Large intestine (tissue), 3 donors: ENCODE measurements around the gene HOXB8. TPM values are rescaled to one million over a fixed set of nuclear protein-coding genes. Genes with fewer than 3 reads are reported as not detected.

Experiments
- DNase-seq, 2 donors: peaks; one replicate each; pipeline versions ENCODE4 v3.0.0 to v3.0.0-alpha.2; 2013
- H3K27ac ChIP-seq: one replicate; pipeline ENCODE4 v1.5.1; 2013; ENCODE audit warnings: low read length
- H3K27me3 ChIP-seq: 2 replicates; pipeline ENCODE4 v1.6.1; 2013; ENCODE audit warnings: low read length; ENCODE audit not compliant: control insufficient read depth, insufficient read depth
- H3K36me3 ChIP-seq: 2 replicates; pipeline ENCODE4 v1.6.1; 2013; ENCODE audit warnings: low read length; ENCODE audit not compliant: control insufficient read depth, insufficient read depth
- H3K4me1 ChIP-seq: one replicate; pipeline ENCODE4 v1.6.1; 2013; ENCODE audit warnings: low read length; ENCODE audit not compliant: control insufficient read depth, insufficient read depth
- H3K4me3 ChIP-seq: one replicate; pipeline ENCODE4 v1.5.1; 2013; ENCODE audit warnings: low read length
- H3K9me3 ChIP-seq: one replicate; pipeline ENCODE4 v1.6.1; 2013; ENCODE audit warnings: mild to moderate bottlenecking, low read depth, low read length, moderate library complexity; ENCODE audit not compliant: control insufficient read depth
- WGBS: methylation state at CpG from one replicate; pipeline ENCODE4 v1.1.5; 2013; ENCODE audit warnings: low lambda C conversion rate; ENCODE audit not compliant: insufficient coverage; 5-methylcytosine and 5-hydroxymethylcytosine counted together
- polyA plus RNA-seq: library from polyadenylated mRNA; unstranded; fragments of 120-200 nt; gene quantifications from one replicate; pipeline ENCODE4 v1.2.1, GENCODE V29; 2013

HOXB8 gene
- polyA plus RNA-seq, 1 donor = 1.8 TPM

DNA sequence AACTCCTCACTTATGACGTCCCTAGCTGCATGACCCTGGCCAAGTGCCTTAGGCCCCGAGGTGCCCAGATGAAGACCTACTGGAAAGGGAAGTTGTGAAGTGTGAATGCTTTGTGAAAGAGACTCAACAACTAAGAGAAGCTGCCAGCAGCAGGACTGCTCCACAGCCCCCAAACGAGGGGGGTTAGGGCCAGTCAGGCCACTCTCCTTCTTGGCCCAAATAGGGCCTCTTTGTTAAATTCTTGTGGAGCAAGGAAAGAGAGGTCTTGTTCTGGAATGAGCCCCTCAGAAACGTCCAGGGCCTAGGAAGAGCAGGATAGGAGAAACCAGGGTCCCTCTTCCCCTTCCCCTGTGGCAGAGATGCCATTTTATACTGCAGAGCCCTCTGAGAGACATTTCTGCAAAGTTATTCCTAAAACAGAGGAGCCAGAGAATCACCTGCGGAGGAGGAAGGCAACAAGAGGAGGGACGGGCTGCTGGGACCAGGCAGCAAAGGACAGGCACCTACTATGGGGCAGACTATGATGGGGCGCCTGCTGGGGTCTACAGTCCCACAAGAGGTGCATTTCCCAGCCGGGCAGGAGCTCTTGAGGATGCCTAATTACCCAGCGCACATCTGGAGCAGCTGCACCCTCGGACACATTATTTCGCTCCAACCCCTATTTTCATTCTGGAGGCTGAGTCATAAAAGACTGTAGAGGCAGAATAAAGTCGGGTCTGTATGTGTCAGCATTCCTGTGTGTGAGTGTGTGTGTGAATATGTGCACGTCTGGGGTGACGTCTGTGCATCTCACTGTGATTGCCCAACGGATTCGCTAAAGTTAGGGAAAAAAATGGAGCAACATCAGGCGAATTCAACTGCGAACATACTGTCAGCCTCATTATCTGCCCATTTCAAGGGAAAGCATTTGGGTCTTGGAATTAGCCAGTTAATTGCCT lies 22.5 kb upstream of the HOXB8 start:
- Histone ChIP-seq H3K4me3 (no peak overlapping the region), H3K4me1 (peaks cover 20% of the 10 kb centered on the region), H3K27ac (no peak overlapping the region), H3K27me3 (peaks cover 100% of the 10 kb centered on the region), H3K36me3 (no peaks in the 10 kb centered on the region), H3K9me3 (peaks cover 19% of the 10 kb centered on the region)
- no peak for DNase-seq
- WGBS = 20% methylated on average over 2 of the region's 18 CpGs

DNA sequence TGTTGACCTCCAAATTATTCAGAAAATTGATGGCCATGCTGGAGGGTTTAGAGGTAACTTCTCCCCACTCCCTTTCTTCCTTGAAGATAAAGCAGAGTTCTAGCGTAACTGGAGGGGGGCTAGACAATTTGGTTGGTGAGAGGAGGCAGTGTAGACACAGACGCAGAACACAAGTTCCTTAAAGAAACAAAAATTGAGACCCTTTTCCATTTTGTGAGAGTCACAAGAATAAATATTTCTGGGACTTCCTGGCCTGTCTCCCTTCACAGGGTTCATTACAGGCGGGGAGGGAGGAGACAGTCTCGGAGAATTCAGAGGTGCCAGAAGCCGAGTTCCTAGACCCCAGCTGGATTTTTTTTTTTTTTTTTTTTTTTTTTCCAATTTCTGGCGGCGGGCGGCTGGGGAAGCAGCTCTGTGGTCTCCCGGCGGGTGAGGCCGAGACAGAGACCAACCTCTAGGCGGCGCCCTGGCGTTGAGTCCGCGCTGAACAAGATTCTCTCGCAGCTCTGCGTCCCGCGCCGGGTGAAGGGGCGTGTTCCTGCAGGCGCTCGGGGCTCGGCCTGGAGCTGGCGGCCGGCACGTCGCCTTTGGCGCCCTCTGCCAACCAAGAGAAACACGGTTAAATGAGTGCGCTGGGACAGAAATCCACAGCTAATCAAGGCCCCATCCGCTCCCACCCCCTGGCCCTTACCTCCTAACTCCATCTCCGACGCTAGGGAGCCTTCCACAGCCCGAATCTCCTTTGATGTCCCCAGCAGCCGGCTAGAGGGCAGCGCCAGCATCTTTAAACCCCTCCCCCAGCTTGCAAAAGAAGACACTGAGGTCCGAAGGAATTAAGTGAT lies 21.3 kb upstream of the HOXB8 start:
- peaks cover 25% of the 10 kb centered on the region for H3K4me1 ChIP-seq
- H3K27me3 ChIP-seq = peaks cover 100% of the 10 kb centered on the region
- no peaks in the 10 kb centered on the region for H3K36me3 ChIP-seq
- DNase-seq = peak; percentile 57 to 62
- peaks cover 7% of the 10 kb centered on the region for H3K9me3 ChIP-seq
- WGBS = no CpG with 5 or more reads among the region's 39 CpGs
- H3K4me3 ChIP-seq = no peak overlapping the region
- no peak overlapping the region for H3K27ac ChIP-seq

DNA sequence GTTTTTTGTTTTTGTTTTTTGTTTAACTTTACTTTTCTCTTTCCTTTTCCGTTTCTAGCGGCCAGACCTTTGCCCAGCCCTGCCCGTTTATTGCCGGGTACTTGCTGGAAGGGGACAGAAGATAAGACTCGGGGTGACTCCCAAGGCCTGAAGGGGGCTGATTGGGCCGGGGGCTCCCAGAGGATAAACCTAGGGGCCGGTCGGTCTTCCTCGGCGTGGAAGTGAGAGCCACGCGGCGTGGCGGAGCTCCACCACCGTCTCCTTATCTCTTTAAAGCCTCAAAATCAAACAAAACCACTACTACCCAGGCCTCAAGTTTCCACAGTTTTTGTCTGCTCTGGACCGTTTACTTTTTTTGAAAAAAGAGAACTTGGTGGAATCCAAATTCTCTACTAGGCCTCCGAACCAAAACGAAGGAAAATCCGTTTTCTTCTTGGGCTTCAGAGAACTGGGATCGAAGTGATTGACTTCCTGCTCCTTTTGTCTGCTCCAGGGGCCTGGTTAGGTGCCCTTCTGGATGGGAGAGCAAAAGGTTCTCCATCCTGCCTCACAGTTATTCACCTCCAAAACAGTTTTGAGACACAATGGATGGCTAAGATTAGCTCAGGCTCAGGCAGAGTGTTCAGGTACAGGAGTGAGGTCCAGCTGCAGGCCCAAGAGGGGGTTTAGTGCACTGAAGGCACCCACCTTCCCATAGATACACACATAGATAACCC lies 19.6 kb upstream of the HOXB8 start:
- Histone ChIP-seq H3K27me3 (peaks cover 100% of the 10 kb centered on the region), H3K4me3 (no peak overlapping the region), H3K36me3 (no peaks in the 10 kb centered on the region), H3K9me3 (peaks cover 7% of the 10 kb centered on the region), H3K4me1 (peaks cover 37% of the 10 kb centered on the region), H3K27ac (no peak overlapping the region)
- peak in 1 of 2 donors; percentile 62 for DNase-seq
- WGBS = 6% methylated on average over 3 of the region's 20 CpGs

DNA sequence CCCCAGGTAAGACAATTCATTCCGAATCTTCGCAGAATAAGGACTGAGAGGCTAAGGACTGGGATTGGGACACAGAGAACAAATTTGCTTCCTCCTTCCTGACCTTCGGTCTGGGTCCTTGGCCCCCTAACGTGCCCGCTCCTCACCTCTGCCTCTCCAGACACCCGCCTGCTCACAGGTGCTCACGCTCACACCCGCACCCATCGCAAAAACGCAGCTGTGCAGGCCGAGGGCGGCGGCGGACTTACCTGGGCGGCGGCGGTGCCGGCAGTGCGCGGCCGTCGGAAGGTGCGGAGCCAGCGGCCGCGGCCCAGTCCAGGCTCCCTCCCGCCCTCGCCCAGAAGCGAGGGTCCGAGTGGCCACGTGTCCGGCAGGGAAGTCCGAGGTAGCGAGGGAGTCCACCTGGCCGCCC lies 18.2 kb upstream of the HOXB8 start:
- H3K27me3 ChIP-seq = peaks cover 100% of the 10 kb centered on the region
- peaks cover 9% of the 10 kb centered on the region for H3K9me3 ChIP-seq
- WGBS = no CpG with 5 or more reads among the region's 35 CpGs
- H3K4me1 ChIP-seq = peaks cover 40% of the 10 kb centered on the region
- no peak overlapping the region for H3K4me3 ChIP-seq
- no peak for DNase-seq
- H3K27ac ChIP-seq = no peak overlapping the region
- no peaks in the 10 kb centered on the region for H3K36me3 ChIP-seq

DNA sequence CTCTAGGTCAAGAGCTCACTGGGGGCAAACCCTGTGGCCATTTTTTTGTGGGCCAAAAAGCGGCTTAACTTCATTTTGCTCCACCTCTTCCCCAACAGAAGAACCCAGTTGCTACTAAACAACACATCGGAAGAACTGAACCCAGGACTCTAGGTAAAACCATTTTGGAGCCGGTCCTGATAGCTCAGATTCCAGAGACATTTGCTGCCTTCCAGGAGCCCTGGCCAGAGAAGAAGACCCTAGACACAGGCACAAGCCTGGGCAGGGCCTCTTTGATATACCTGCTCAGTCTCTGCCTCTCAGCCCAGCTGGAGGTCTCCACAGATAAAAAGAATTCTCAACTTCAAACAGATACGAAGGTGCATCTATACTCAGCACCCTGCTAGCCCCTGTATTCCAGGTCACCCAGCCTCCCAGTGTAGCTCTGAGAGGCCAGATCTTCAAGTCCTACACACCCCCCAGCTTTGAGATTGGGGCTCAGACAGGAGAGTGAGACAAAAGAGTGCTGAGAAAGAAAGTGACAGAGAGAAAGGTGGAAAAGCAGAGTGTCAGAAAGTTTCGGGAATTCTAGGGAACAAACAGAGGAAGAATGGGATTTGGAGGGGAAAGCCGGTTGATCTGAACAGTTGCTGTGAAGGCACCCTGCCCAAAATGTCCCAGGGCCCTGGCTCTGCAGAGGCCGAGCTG lies 17.6 kb upstream of the HOXB8 start:
- Histone ChIP-seq H3K27me3 (peaks cover 100% of the 10 kb centered on the region), H3K4me3 (no peak overlapping the region), H3K4me1 (peaks cover 40% of the 10 kb centered on the region), H3K36me3 (no peaks in the 10 kb centered on the region), H3K9me3 (peaks cover 9% of the 10 kb centered on the region), H3K27ac (no peak overlapping the region)
- DNase-seq = no peak
- WGBS = no CpG with 5 or more reads among the region's 7 CpGs

DNA sequence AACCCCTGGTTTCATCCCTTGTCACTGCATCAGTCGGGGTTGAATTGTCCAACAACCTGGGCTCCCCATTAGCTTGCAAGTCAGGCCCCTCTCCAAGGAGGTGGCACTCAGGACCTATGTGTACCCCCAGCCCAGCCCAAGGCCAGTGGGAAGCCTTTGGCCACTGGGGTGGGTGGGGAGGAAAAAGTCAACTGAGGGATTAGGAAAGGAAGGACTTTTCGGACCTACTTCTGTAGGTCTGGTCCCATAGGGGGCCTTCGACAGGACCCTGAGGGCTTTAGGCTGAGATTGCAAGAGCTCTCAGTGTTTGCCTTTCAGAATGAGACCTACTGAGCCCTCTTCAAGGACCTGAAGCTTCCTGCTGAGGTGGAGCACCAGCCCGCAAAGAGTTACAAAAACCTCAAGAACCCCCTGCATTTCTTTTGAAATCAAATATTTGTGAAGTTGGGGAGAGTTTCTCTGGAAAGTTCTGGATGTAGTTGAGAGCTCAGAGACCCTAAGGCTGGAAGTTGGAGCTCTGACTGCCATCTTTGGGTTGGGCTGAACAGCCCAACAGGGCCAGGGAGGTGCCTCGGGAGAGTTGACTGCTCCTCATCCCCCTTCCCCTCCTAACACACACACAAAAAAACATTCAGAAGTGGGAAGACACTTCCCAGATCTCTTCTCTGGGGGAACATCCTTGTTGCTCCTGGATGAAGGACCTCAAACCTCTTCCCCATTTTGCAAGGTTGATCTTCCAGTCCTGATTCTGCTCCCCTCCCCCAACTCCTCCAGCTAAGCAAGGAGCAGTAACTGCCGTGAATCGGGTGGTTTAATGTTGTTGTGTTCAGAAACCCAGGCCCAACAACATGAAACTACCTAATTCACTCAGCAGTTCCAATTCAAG lies 16.8 kb upstream of the HOXB8 start:
- Histone ChIP-seq H3K27ac (no peak overlapping the region), H3K9me3 (peaks cover 9% of the 10 kb centered on the region), H3K4me3 (no peak overlapping the region), H3K4me1 (peaks cover 41% of the 10 kb centered on the region), H3K36me3 (no peaks in the 10 kb centered on the region), H3K27me3 (peaks cover 100% of the 10 kb centered on the region)
- no CpG with 5 or more reads among the region's 7 CpGs for WGBS
- no peak for DNase-seq

DNA sequence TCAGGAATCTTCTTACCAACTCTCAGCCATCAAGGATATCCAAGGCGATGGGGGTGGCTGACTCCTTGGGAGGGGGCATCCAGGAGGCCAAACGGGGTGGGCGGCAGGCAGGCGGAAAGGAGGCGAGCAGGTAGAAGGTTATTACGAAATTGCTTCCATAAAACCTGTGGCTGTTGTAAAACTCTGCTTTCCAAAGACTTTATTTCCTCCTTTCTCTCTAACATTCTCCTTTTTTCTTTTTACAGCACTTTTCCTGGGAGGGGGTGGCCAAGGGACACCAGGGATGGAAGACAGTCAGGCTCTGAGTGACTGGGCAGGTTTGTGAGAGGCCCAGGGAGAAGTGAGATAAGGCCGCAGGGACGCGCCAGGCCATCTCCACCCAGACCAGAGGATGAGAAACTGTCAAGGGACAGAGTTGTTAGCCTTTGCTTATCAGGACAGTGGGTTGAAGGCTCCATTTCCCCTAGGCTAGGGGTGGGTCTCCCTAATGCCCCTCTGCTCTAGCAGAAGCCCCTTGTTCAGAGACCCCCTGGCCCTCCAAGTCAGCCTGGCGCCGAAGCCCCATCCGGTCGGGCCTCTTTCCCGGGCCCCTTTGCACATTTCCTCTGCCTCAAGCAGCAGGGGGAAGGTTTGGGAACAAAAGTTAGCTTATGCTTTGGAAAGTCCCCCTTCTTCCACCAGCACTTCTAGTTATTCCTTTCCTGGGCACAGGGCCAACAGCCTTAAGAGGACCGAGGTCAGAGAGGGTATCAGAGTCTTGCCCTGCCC lies 16.0 kb upstream of the HOXB8 start:
- no peak overlapping the region for H3K4me3 ChIP-seq
- H3K27ac ChIP-seq = peak overlapping the region; percentile 5
- H3K9me3 ChIP-seq = peaks cover 11% of the 10 kb centered on the region
- H3K4me1 ChIP-seq = peaks cover 46% of the 10 kb centered on the region
- H3K36me3 ChIP-seq = no peaks in the 10 kb centered on the region
- peaks cover 99% of the 10 kb centered on the region for H3K27me3 ChIP-seq
- peak; percentile 44 to 69 for DNase-seq
- WGBS = 17% methylated on average over 1 of the region's 15 CpGs

DNA sequence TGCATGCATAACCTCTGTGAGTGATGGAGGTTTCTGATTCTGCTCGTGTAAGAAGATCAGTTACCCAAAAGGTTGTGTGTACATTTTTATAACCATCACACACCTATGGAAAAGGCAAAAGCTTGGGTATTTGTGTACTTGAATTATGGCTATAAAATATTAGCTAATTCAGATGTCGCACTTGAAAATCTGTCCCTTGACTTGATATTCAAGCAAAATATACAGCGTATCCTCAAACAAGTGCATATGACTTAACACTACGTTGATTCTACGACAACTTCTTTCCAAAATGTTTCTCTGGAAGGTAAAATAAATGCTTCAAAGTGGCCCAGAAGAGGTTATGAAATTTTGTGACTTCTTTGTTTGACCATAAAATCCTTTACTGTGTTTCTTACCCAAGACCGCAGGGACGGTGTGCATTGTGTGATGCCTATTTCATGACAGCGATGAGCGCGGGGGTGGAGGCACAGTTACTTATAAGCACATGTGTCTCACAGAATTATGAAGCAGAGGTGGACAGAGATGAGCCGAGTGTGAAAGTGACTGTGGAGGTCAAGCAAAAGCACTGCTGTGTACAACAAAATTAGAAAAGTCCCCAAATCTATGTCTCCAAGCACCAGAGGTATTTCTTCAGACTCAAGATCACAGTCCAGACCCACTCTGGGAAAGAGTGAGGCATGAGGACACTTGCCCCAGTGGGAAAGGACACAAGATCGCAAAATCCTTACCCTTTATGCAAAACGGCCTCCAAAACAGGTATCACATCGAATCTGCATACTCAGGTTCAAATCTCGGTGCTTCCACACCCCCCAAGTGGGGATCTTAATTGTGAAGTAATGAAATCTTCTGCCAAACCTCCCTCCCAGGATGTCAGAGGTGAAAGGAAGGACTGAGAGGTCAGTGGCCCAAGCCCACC lies 15.2 kb upstream of the HOXB8 start:
- H3K9me3 ChIP-seq = peaks cover 11% of the 10 kb centered on the region
- no peak for DNase-seq
- WGBS = 36% methylated on average over 7 of the region's 15 CpGs
- H3K27me3 ChIP-seq = peaks cover 99% of the 10 kb centered on the region
- peaks cover 50% of the 10 kb centered on the region for H3K4me1 ChIP-seq
- no peaks in the 10 kb centered on the region for H3K36me3 ChIP-seq
- no peak overlapping the region for H3K27ac ChIP-seq
- no peak overlapping the region for H3K4me3 ChIP-seq
